NB4 (cell line): ENCODE results near the gene OR1F1.

Experiments
- POLR2A ChIP-seq: IDR thresholded peaks from 2 replicates; pipeline ENCODE4 v1.6.1; 2011; ENCODE audit warnings: mild to moderate bottlenecking; ENCODE audit not compliant: insufficient read length; ENCODE audit errors: extremely low read depth
- TF ChIP-seq, protein P1 (sequence below): IDR thresholded peaks from one replicate; pipeline ENCODE4 v1.5.1; 2012; ENCODE audit warnings: low read depth, low read length
- TF ChIP-seq, protein P2 (sequence below): IDR thresholded peaks from 2 replicates; pipeline ENCODE4 v1.6.1; 2011; ENCODE audit warnings: low read depth, low read length

DNA sequence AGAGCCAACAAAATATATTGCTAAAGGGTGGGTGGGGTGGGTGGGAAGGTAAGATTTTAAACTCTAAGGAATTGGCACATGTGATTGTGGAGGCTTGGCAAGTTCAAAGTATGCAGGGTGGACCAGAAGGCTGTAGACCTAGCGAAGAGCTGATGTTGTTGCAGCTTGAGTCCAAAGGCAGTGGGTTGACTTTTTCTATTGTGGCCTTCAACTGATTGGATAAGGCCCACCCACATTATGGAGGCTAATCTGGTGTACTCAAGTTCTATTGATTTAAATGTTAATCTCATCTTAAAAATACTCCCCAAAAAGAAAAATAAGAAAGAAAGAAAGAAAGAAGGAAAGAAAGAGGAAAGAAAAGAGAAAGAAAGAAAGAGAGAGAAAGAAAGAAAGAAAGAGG, 24.6 kb downstream of the OR1F1 start:
- TF ChIP-seq, protein P1, sequence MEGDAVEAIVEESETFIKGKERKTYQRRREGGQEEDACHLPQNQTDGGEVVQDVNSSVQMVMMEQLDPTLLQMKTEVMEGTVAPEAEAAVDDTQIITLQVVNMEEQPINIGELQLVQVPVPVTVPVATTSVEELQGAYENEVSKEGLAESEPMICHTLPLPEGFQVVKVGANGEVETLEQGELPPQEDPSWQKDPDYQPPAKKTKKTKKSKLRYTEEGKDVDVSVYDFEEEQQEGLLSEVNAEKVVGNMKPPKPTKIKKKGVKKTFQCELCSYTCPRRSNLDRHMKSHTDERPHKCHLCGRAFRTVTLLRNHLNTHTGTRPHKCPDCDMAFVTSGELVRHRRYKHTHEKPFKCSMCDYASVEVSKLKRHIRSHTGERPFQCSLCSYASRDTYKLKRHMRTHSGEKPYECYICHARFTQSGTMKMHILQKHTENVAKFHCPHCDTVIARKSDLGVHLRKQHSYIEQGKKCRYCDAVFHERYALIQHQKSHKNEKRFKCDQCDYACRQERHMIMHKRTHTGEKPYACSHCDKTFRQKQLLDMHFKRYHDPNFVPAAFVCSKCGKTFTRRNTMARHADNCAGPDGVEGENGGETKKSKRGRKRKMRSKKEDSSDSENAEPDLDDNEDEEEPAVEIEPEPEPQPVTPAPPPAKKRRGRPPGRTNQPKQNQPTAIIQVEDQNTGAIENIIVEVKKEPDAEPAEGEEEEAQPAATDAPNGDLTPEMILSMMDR = no peak
- no peak for TF ChIP-seq POLR2A
- TF ChIP-seq, protein P2, sequence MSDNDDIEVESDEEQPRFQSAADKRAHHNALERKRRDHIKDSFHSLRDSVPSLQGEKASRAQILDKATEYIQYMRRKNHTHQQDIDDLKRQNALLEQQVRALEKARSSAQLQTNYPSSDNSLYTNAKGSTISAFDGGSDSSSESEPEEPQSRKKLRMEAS = no peak
